ENCODE data around the gene ZC3H11A.

DNA sequence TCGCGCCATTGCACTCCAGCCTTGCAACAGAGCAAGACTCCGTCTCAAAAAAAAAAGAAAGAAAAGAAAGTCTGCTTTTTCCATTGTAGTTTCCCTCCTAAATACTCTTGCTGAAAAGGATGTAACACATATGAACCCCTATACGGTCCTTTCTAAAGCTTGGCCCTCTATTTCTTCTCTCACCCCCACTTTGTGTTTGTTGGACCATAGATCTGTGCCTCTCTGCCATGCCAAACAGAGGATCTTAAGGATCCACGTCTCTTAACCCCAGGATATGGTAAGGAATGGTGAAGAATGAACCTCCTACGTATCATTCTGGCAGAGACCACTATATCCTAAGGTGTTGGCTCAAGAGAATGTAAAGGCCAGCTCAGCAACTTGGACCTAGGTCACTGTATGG lies 49.1 kb upstream of the ZC3H11A start:
- TF ChIP-seq, protein P1, sequence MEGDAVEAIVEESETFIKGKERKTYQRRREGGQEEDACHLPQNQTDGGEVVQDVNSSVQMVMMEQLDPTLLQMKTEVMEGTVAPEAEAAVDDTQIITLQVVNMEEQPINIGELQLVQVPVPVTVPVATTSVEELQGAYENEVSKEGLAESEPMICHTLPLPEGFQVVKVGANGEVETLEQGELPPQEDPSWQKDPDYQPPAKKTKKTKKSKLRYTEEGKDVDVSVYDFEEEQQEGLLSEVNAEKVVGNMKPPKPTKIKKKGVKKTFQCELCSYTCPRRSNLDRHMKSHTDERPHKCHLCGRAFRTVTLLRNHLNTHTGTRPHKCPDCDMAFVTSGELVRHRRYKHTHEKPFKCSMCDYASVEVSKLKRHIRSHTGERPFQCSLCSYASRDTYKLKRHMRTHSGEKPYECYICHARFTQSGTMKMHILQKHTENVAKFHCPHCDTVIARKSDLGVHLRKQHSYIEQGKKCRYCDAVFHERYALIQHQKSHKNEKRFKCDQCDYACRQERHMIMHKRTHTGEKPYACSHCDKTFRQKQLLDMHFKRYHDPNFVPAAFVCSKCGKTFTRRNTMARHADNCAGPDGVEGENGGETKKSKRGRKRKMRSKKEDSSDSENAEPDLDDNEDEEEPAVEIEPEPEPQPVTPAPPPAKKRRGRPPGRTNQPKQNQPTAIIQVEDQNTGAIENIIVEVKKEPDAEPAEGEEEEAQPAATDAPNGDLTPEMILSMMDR (IDR thresholded peaks at IDR 0.05; ENCODE audit: low read length) = no peak
- no peak for TF ChIP-seq EZH2phosphoT487 (IDR thresholded peaks at IDR 0.05; ENCODE audit: low read length)
